Upper lobe of left lung (tissue), 4 donors: Measurements from ENCODE around the gene CTNNBIP1.

Experiments used
- EP300 ChIP-seq, 4 donors: sonication (generic); formaldehyde crosslinking; IDR thresholded peaks; one replicate each; pipeline ENCODE4 v1.5.1; 2017; ENCODE audit warnings: antibody characterized with exemption in 4 of 4, control low read depth in 2 of 4
- POLR2A ChIP-seq, 4 donors: fragments of 450-650 bp; IDR thresholded peaks; one replicate each; pipeline ENCODE4 v1.5.1; 2016 to 2017; ENCODE audit warnings: antibody characterized with exemption in 4 of 4, mild to moderate bottlenecking in 2 of 4
- TF ChIP-seq, protein P1 (sequence below), 6 experiments: fragments of 450-650 bp in 4 of 6; fragments of 200-600 bp in 2 of 6; sonication (generic) in 2 of 6; IDR thresholded peaks; one replicate each; pipeline ENCODE4 v1.5.1; 2016 to 2019; ENCODE audit warnings: antibody characterized with exemption in 6 of 6

DNA sequence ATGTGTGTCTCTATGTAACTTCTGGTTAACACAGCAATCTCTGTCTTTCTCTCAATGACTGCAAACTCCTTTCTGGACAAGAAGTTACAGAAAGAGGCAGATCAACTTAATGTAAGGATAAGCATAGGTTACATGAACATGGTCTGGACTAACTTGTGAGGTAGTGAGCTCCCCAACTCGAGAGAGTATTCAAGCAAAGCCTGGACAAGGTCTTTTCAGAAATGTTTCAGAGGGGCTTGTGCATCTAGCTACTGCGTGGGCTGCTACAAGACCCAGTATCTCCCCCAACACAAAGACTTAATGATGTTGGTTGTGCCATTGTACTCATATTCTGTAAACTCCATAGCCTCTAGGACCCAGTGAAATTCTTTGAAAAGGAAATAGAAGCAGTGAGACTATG is 62.8 kb downstream of the CTNNBIP1 start:
- TF ChIP-seq POLR2A (IDR thresholded peaks at IDR 0.05) (no peak), EP300 (IDR thresholded peaks at IDR 0.05) (no peak)
- TF ChIP-seq, protein P1, sequence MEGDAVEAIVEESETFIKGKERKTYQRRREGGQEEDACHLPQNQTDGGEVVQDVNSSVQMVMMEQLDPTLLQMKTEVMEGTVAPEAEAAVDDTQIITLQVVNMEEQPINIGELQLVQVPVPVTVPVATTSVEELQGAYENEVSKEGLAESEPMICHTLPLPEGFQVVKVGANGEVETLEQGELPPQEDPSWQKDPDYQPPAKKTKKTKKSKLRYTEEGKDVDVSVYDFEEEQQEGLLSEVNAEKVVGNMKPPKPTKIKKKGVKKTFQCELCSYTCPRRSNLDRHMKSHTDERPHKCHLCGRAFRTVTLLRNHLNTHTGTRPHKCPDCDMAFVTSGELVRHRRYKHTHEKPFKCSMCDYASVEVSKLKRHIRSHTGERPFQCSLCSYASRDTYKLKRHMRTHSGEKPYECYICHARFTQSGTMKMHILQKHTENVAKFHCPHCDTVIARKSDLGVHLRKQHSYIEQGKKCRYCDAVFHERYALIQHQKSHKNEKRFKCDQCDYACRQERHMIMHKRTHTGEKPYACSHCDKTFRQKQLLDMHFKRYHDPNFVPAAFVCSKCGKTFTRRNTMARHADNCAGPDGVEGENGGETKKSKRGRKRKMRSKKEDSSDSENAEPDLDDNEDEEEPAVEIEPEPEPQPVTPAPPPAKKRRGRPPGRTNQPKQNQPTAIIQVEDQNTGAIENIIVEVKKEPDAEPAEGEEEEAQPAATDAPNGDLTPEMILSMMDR (IDR thresholded peaks at IDR 0.05), result no peak
